Activated naive CD4-positive, alpha-beta T cell treated with anti-CD3 and anti-CD28 coated beads, Interleukin-2, amount 50 U/mL, for 24 hours (primary cell): ENCODE results near the gene PDCL2.

Experiments
- H3K27ac Mint-ChIP-seq: one replicate; pipeline ENCODE4 v1.8.0; 2021; ENCODE audit warnings: mild to moderate bottlenecking, mixed read lengths
- H3K27me3 Mint-ChIP-seq: one replicate; pipeline ENCODE4 v1.8.0; 2021; ENCODE audit warnings: mixed read lengths
- H3K36me3 Mint-ChIP-seq: one replicate; pipeline ENCODE4 v1.8.0; 2021; ENCODE audit warnings: mixed read lengths
- H3K4me1 Mint-ChIP-seq: one replicate; pipeline ENCODE4 v1.8.0; 2021; ENCODE audit warnings: mixed read lengths
- H3K4me3 Mint-ChIP-seq: one replicate; pipeline ENCODE4 v1.8.0; 2021; ENCODE audit warnings: mild to moderate bottlenecking, mixed read lengths
- H3K9me3 Mint-ChIP-seq: one replicate; pipeline ENCODE4 v1.8.0; 2021; ENCODE audit warnings: mixed read lengths

Gene PDCL2

GRCh38 chr4:55528491-55528890 lies 63.6 kb downstream of the PDCL2 start:
- H3K27ac Mint-ChIP-seq: no peak overlapping the region
- no peak overlapping the region for H3K4me3 Mint-ChIP-seq
- H3K36me3 Mint-ChIP-seq: peaks cover 27% of the 10 kb centered on the region
- H3K27me3 Mint-ChIP-seq: no peaks in the 10 kb centered on the region
- H3K4me1 Mint-ChIP-seq: peaks cover 24% of the 10 kb centered on the region
- peaks cover 10% of the 10 kb centered on the region for H3K9me3 Mint-ChIP-seq

GRCh38 chr4:55524844-55525571 lies 67.0 kb downstream of the PDCL2 start:
- Mint-ChIP-seq H3K27me3 (no peaks in the 10 kb centered on the region), H3K4me3 (no peak overlapping the region), H3K36me3 (peaks cover 12% of the 10 kb centered on the region), H3K4me1 (peaks cover 15% of the 10 kb centered on the region), H3K9me3 (peaks cover 4% of the 10 kb centered on the region), H3K27ac (peak overlapping the region; percentile 55)

DNA sequence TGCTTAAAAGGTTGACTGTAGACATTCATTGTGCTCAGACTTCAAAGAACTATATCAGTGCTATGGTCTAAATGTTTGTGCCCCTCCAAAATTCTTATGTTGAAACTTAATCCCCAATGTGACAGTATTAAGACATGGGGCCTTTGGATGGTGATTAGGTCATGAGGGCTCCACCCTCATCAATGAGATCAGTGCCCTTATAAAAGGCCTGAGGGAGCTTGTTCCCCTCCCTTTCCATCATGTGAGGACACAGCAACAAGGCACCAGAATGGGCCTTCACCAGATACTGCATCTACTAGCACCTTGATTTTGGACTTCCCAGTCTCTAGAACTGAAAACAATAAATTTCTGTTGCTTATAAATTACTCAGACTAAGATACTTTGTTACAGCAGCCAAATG lies 73.6 kb downstream of the PDCL2 start:
- no peak overlapping the region for H3K4me3 Mint-ChIP-seq
- no peaks in the 10 kb centered on the region for H3K9me3 Mint-ChIP-seq
- H3K27me3 Mint-ChIP-seq: no peaks in the 10 kb centered on the region
- H3K4me1 Mint-ChIP-seq: peaks cover 7% of the 10 kb centered on the region
- H3K27ac Mint-ChIP-seq: no peak overlapping the region
- peaks cover 16% of the 10 kb centered on the region for H3K36me3 Mint-ChIP-seq

DNA sequence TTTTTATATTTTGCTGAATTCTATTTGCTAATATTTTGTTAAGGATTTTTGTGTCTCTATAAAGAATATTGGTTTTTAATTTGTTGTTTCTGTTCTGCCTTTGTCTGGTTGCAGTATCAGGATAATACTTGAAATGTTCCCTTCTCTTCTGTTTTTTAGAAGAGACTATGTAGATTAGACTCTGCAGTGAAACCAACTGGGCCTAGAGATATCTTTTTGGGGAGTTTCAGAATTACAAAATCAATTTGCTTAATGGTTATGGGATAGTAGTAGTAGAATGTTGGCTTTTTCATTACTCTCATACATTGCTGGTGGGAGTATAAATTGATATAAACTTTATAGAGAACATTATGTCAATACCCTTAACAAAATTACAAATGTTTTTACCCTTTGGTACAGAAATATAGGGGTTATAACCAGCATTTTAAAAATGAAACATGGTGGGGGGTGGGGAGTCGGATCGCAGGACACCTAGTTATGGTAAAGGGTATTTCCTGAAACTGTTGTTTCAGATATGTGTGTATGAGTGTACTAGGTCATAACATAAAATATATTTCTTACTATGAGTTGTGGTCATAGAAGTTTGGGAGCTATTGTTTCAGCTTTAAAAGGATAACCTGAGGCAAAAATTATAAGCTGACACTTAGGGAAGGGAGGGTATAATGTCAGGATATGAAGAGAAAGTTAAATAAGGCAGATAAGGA lies 74.4 kb downstream of the PDCL2 start:
- Mint-ChIP-seq H3K4me1 (peaks cover 7% of the 10 kb centered on the region), H3K27me3 (no peaks in the 10 kb centered on the region), H3K36me3 (peaks cover 16% of the 10 kb centered on the region), H3K9me3 (no peaks in the 10 kb centered on the region), H3K4me3 (no peak overlapping the region), H3K27ac (no peak overlapping the region)

DNA sequence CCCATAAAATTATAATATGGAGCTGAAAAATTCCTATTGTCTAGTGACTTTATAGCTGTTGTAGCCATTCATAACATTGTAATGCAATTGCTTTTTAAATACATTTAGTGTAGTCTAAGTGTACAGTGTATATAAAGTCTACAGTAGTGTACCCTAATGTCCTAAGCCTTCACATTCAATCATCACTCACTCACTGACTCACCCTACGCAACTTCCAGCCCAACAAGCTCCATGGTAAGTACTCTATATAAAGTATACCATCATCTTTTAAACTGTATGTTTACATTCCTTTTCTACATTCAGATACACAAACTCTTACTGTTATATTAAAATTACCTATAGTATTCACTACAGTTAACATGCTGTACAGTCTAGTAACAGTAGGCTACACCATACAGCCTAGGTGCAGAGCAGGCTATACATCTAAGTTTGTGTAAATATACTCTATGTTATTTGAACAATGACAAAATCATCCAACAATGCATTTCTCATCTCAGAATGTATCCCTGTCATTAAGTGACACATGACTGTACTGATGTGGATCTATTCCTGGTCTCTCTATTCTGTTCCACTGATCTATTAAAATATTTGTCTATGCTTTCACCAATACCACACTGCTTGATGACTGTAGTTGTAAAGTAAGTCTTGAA lies 79.0 kb downstream of the PDCL2 start:
- Mint-ChIP-seq H3K27ac (no peak overlapping the region), H3K4me1 (peaks cover 28% of the 10 kb centered on the region), H3K27me3 (no peaks in the 10 kb centered on the region), H3K36me3 (peaks cover 13% of the 10 kb centered on the region), H3K4me3 (no peak overlapping the region), H3K9me3 (no peaks in the 10 kb centered on the region)

DNA sequence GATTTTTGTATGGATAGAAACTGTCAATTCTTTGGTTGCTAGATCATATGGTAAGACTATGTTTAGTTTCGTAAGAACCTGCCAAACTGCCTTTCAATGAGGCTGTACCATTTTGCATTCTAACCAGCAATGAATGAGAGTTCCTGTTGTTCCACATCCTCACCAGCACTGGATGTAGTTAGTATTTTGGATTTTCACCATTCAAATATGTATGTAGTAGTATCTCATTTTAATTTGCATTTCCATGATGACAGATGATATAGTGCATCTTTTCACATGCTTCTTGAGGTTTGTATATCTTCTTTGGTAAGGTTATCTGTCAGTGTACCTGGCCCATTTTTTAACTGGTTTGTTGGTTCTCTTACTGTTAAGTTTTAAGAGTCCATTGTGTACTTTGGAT lies 80.0 kb downstream of the PDCL2 start:
- Mint-ChIP-seq H3K4me3 (no peak overlapping the region), H3K36me3 (peaks cover 9% of the 10 kb centered on the region), H3K27me3 (no peaks in the 10 kb centered on the region), H3K27ac (no peak overlapping the region), H3K4me1 (peaks cover 22% of the 10 kb centered on the region), H3K9me3 (no peaks in the 10 kb centered on the region)

- peaks cover 22% of the 10 kb centered on the region for H3K4me1 Mint-ChIP-seq
- no peak overlapping the region for H3K4me3 Mint-ChIP-seq
- no peak overlapping the region for H3K27ac Mint-ChIP-seq
- no peaks in the 10 kb centered on the region for H3K27me3 Mint-ChIP-seq
- H3K36me3 Mint-ChIP-seq: peaks cover 10% of the 10 kb centered on the region
- H3K9me3 Mint-ChIP-seq: no peaks in the 10 kb centered on the region
Observed at GRCh38 chr4:55510685-55511084, 81.4 kb downstream of the PDCL2 start.

DNA sequence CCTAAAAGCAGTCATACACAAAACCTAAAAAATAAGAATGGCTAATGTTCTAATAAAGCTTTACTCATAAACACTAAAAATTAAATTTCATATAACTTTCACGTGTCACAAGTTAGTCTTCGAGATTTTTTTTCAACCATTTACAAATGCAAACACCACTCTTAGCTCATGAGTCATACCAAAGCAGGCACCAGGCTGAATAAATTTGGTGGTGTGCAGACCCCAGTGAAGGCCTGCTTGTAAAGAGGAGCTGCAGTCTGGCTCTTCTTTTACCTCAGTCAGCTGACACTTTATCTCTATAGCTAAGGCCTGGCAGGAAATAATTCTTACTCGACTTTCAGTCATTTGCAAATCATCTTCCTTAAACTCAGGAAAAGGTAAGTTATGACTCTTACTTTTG lies 82.8 kb downstream of the PDCL2 start:
- Mint-ChIP-seq H3K36me3 (peaks cover 8% of the 10 kb centered on the region), H3K27me3 (no peaks in the 10 kb centered on the region), H3K4me3 (no peak overlapping the region), H3K9me3 (no peaks in the 10 kb centered on the region), H3K4me1 (peaks cover 22% of the 10 kb centered on the region), H3K27ac (no peak overlapping the region)

- H3K36me3 Mint-ChIP-seq: peaks cover 10% of the 10 kb centered on the region
- peaks cover 28% of the 10 kb centered on the region for H3K4me1 Mint-ChIP-seq
- no peak overlapping the region for H3K4me3 Mint-ChIP-seq
- no peak overlapping the region for H3K27ac Mint-ChIP-seq
- H3K27me3 Mint-ChIP-seq: no peaks in the 10 kb centered on the region
- H3K9me3 Mint-ChIP-seq: no peaks in the 10 kb centered on the region
Observed at GRCh38 chr4:55507612-55508011, 84.4 kb downstream of the PDCL2 start.
